Suprapubic skin (tissue), 4 donors: ENCODE results near the gene TPCN2. TPM values are rescaled to one million over a fixed set of nuclear protein-coding genes. Genes with fewer than 3 reads are reported as not detected.

Experiments
- DNase-seq, 2 donors: peaks; one replicate each; pipeline ENCODE4 v3.0.0-alpha.2; 2019; ENCODE audit warnings: low spot score in 2 of 2
- H3K27ac ChIP-seq: fragments of 200-600 bp; sonication (generic); one replicate; pipeline ENCODE4 v1.5.1; 2019
- H3K27me3 ChIP-seq: fragments of 200-600 bp; sonication (generic); one replicate; pipeline ENCODE4 v1.5.1; 2019
- H3K36me3 ChIP-seq: fragments of 200-600 bp; sonication (generic); one replicate; pipeline ENCODE4 v1.5.1; 2019
- H3K4me1 ChIP-seq: fragments of 200-600 bp; sonication (generic); one replicate; pipeline ENCODE4 v1.5.1; 2019
- H3K4me3 ChIP-seq: fragments of 200-600 bp; sonication (generic); one replicate; pipeline ENCODE4 v1.5.1; 2019; ENCODE audit warnings: mild to moderate bottlenecking
- H3K9me3 ChIP-seq: fragments of 200-600 bp; sonication (generic); one replicate; pipeline ENCODE4 v1.5.1; 2019
- EP300 ChIP-seq: sonication (generic); formaldehyde crosslinking; IDR thresholded peaks from one replicate; pipeline ENCODE4 v1.6.1; 2017; ENCODE audit warnings: antibody characterized with exemption
- POLR2A ChIP-seq, 2 donors: fragments of 450-650 bp; IDR thresholded peaks; one replicate each; pipeline ENCODE4 v1.6.1; 2017; ENCODE audit warnings: antibody characterized with exemption in 2 of 2, mild to moderate bottlenecking in 2 of 2, moderate library complexity in 2 of 2
- POLR2AphosphoS5 ChIP-seq, 3 donors: sonication (generic); formaldehyde crosslinking; IDR thresholded peaks; one replicate each; pipeline ENCODE4 v1.6.1; 2017; ENCODE audit warnings: antibody characterized with exemption in 3 of 3
- WGBS: methylation state at CpG from one replicate; pipeline ENCODE4 v1.1.5; 2018; 5-methylcytosine and 5-hydroxymethylcytosine counted together
- total RNA-seq, 4 donors: library from RNA; depleted of rRNA; stranded (reverse); fragments of >200 nt; gene quantifications; one replicate each; pipeline ENCODE4 v1.1.0, GENCODE V29; 2016
- TF ChIP-seq, protein P1 (sequence below), 2 donors: fragments of 200-600 bp in 1 of 2; fragments of 450-650 bp in 1 of 2; sonication (generic) in 1 of 2; IDR thresholded peaks; one replicate each; pipeline ENCODE4 v1.5.1; 2016 to 2019; ENCODE audit warnings: antibody characterized with exemption in 2 of 2, mild to moderate bottlenecking in 1 of 2, moderate library complexity in 1 of 2

The TPCN2 gene
- total RNA-seq, 4 donors from 2014 or later = 8.4 to 30.3 (median 24.4) TPM

DNA sequence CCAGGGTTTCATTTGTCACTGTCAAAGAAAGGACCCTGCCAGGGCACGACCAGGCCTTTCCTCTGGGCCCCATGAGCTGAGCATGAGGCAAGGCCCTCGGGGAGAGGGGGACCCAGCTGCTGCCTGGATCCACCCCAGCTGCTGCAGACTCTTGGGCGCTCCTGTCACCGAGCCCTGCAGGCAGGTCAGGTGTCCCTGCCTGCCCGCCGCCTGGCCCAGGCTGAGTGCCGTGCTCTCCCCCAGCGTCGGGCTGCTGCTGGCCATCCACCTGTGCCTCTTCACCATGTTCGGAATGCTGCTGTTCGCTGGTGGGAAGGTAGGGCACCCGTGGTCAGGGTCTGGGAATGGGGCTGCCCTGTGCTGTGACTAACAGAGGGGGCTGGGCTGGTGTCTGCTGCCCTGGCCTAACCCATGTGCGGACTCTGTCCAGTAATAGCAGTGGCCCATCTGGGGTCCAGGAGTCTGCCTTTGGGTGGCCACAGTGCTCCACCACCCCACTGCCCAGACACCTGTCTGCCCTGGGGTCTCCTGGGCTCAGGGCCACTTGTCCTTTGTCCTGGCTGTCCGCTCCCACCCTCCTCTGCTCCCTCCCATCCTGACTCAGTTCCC is 15.0 kb downstream of the TPCN2 start:
- 93% methylated on average over 1 of the region's 14 CpGs for WGBS
- no peak for TF ChIP-seq POLR2AphosphoS5 (IDR thresholded peaks at IDR 0.05)
- no peak for DNase-seq
- Histone ChIP-seq H3K4me1 (no peaks in the 10 kb centered on the region), H3K9me3 (no peaks in the 10 kb centered on the region), H3K4me3 (no peak overlapping the region), H3K36me3 (peaks cover 58% of the 10 kb centered on the region), H3K27me3 (no peaks in the 10 kb centered on the region), H3K27ac (no peak overlapping the region)

DNA sequence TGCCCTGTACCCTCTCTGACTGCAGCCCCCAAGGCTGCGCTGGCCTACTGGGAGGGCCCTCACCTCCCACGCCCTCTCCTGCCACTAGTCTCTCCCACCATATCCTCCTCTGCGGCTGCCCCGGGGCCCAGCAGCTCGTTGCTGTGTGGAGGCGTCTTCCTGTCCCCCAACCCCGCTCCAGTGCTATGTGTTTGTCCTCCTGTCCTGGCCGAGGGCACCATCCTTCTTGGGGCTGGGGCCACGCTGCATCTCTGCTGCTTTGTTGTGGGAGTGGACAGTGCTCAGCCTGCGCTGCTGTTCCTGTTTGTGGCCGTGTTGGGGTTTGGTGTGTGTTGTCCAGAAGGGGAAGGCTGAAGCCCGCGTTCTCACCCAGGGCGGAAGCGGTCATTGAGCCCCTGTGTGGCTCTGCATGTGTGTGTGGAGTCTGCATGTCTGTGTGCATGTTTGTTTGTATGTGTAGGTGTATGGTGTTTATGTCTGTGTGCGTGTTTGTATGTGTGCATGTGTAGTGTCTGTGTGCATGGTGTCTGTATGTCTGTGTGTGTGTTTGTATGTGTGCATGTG is 15.7 kb downstream of the TPCN2 start:
- no peak for DNase-seq
- TF ChIP-seq POLR2AphosphoS5 (IDR thresholded peaks at IDR 0.05) (no peak), POLR2A (IDR thresholded peaks at IDR 0.05) (no peak), EP300 (no peak)
- TF ChIP-seq, protein P1, sequence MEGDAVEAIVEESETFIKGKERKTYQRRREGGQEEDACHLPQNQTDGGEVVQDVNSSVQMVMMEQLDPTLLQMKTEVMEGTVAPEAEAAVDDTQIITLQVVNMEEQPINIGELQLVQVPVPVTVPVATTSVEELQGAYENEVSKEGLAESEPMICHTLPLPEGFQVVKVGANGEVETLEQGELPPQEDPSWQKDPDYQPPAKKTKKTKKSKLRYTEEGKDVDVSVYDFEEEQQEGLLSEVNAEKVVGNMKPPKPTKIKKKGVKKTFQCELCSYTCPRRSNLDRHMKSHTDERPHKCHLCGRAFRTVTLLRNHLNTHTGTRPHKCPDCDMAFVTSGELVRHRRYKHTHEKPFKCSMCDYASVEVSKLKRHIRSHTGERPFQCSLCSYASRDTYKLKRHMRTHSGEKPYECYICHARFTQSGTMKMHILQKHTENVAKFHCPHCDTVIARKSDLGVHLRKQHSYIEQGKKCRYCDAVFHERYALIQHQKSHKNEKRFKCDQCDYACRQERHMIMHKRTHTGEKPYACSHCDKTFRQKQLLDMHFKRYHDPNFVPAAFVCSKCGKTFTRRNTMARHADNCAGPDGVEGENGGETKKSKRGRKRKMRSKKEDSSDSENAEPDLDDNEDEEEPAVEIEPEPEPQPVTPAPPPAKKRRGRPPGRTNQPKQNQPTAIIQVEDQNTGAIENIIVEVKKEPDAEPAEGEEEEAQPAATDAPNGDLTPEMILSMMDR (IDR thresholded peaks at IDR 0.05) = no peak
- H3K4me1 ChIP-seq = no peaks in the 10 kb centered on the region
- no peak overlapping the region for H3K27ac ChIP-seq
- H3K4me3 ChIP-seq = no peak overlapping the region
- WGBS = 83% methylated on average over 16 of the region's 16 CpGs
- H3K27me3 ChIP-seq = no peaks in the 10 kb centered on the region
- H3K9me3 ChIP-seq = no peaks in the 10 kb centered on the region
- H3K36me3 ChIP-seq = peaks cover 51% of the 10 kb centered on the region

DNA sequence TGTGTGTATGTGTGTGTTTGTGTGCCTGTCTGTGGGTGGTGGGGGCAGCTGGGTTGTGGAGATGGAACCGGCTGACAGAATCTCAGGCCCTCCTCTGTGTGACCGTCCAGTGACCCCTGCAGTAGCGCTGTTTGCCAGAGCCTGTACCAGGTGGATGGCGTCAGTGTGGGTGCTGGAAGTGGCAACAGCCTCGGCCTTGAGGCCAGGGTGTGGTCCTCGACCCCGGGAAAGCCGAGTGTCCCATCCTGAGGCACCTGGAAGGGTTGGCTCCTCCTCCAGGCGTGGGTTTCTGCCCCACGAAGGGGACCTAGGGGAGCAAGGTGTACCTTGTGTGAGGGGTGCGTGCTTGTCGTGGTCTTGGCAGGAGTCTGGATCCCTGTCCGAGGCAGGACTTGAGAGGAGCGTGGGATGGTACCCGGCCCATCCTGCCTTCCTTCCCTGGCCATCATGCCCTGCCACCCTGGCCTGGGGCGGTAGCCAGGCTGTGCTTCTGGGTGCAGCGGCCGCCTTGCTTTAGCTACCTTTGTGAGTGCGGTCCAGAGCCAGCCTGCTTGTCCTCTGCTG is 16.5 kb downstream of the TPCN2 start:
- Histone ChIP-seq H3K27me3 (no peaks in the 10 kb centered on the region), H3K27ac (no peak overlapping the region), H3K4me1 (no peaks in the 10 kb centered on the region), H3K4me3 (no peak overlapping the region), H3K9me3 (no peaks in the 10 kb centered on the region), H3K36me3 (peaks cover 49% of the 10 kb centered on the region)
- TF ChIP-seq, protein P1 (IDR thresholded peaks at IDR 0.05) = no peak
- TF ChIP-seq POLR2A (IDR thresholded peaks at IDR 0.05) = no peak
- TF ChIP-seq POLR2AphosphoS5 (IDR thresholded peaks at IDR 0.05) = no peak
- TF ChIP-seq EP300 = no peak
- 97% methylated on average over 6 of the region's 19 CpGs for WGBS
- no peak for DNase-seq

DNA sequence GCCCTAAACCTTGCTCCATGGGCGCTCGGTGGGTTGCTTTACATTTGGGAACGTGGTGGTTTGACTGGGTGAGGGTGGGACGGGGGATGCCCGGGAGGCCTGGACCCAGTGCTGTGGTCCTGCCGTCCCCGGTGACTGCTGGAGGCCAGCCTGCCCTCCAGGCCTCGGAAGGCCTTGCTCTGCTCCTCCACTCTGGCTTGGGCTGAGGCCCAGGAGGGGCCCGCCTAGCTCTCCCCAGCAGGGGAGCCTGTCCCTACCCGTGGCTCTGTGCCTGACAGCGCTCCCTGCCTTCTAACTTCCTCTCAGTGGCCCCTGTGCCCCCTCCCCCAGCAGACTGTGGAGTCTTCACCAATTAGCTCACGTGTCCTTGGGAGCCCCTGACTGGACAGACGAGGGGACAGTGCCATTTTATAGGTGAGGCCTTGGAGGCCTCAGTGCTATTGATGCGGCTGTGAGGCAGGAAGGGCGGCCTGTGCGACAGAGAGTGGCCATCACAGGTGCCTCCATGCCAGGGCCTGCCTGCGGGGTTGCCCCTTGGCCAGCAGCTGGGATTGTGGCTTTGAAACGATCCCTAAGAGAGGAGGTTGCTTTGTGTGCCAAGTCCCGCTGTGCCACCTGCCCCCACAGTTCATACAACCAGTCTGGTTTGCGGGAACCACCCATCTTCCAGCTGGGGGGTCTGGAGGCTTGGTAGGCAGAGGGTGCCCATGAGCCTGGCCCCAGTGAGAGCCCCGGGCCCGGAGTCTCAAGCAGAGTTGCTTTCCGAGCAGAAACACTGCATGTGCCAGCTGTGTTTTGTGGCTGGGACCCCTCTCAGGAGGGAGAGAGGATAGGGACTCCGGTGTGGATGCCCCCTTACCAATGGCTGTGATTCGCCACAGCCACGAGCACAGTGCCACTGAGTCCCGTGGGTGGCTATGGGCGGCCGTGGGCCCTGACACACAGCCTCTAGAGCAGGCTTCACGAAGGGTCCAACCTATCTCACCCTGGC is 17.7 kb downstream of the TPCN2 start:
- no CpG with 5 or more reads among the region's 30 CpGs for WGBS
- no peaks in the 10 kb centered on the region for H3K27me3 ChIP-seq
- TF ChIP-seq POLR2AphosphoS5 (IDR thresholded peaks at IDR 0.05) = no peak
- TF ChIP-seq POLR2A (IDR thresholded peaks at IDR 0.05) = no peak
- TF ChIP-seq, protein P1 (IDR thresholded peaks at IDR 0.05) = no peak
- no peak for TF ChIP-seq EP300
- no peaks in the 10 kb centered on the region for H3K4me1 ChIP-seq
- DNase-seq = no peak
- no peak overlapping the region for H3K4me3 ChIP-seq
- no peak overlapping the region for H3K27ac ChIP-seq
- H3K9me3 ChIP-seq = no peaks in the 10 kb centered on the region
- peaks cover 55% of the 10 kb centered on the region for H3K36me3 ChIP-seq

DNA sequence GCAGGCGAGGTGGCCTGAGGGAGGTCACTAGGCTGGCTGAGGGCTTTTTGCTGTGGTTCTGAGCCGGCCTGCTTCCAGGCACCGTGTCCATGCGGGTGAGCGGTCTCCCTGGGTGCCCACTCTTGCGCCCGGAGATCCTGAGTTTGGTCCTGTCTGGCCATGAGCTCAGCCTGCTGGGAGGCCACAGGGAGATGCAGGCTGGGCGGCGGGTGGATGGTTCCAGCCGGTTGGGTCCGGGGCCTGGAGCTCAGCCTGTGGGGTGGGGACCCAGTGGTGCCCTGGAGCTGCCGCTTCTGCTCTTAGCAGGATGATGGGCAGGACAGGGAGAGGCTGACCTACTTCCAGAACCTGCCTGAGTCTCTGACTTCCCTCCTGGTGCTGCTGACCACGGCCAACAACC is 18.5 kb downstream of the TPCN2 start:
- no peak for DNase-seq
- TF ChIP-seq, protein P1 (IDR thresholded peaks at IDR 0.05) = no peak
- TF ChIP-seq POLR2AphosphoS5 (IDR thresholded peaks at IDR 0.05) (no peak), POLR2A (IDR thresholded peaks at IDR 0.05) (no peak), EP300 (no peak)
- Histone ChIP-seq H3K27me3 (no peaks in the 10 kb centered on the region), H3K4me1 (no peaks in the 10 kb centered on the region), H3K36me3 (peaks cover 57% of the 10 kb centered on the region), H3K27ac (no peak overlapping the region), H3K4me3 (no peak overlapping the region), H3K9me3 (no peaks in the 10 kb centered on the region)
- WGBS = 80% methylated on average over 1 of the region's 13 CpGs
